Measurements from ENCODE around the gene SLC35F3.

The SLC35F3 gene

DNA sequence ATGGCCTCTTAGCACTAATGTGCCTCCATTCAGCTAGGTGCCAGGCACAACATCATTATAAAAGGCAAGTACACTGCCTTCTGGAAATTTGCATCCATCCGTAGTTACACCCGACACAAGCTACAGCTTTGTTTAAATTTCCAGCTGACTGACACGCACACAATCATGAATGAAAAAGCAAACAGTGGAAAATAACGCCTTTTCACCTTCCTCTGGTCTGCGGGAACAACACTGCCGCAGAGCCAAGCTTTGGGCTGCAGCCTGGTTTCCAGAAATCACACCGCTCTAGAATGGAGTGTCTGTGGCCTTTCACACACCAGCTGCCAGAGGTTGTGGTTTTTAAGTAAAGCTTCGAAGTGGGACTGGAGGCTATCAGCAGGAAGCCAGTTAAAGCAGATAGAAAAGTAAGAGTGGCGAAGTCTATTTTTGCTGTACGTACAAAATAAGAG, 326.0 kb downstream of the SLC35F3 start:
- Mint-ChIP-seq H3K27ac (no peak overlapping the region), H3K9me3 (no peaks in the 10 kb centered on the region), H3K36me3 (ENCODE audit: low read depth) (no peaks in the 10 kb centered on the region), H3K27me3 (ENCODE audit: low read depth) (peaks cover 8% of the 10 kb centered on the region), H3K4me1 (peaks cover 19% of the 10 kb centered on the region), H3K4me3 (no peak overlapping the region)
- TF ChIP-seq, protein P1, sequence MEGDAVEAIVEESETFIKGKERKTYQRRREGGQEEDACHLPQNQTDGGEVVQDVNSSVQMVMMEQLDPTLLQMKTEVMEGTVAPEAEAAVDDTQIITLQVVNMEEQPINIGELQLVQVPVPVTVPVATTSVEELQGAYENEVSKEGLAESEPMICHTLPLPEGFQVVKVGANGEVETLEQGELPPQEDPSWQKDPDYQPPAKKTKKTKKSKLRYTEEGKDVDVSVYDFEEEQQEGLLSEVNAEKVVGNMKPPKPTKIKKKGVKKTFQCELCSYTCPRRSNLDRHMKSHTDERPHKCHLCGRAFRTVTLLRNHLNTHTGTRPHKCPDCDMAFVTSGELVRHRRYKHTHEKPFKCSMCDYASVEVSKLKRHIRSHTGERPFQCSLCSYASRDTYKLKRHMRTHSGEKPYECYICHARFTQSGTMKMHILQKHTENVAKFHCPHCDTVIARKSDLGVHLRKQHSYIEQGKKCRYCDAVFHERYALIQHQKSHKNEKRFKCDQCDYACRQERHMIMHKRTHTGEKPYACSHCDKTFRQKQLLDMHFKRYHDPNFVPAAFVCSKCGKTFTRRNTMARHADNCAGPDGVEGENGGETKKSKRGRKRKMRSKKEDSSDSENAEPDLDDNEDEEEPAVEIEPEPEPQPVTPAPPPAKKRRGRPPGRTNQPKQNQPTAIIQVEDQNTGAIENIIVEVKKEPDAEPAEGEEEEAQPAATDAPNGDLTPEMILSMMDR (IDR thresholded peaks at IDR 0.05; ENCODE audit: unreplicated experiment in 3 of 3): no peak

DNA sequence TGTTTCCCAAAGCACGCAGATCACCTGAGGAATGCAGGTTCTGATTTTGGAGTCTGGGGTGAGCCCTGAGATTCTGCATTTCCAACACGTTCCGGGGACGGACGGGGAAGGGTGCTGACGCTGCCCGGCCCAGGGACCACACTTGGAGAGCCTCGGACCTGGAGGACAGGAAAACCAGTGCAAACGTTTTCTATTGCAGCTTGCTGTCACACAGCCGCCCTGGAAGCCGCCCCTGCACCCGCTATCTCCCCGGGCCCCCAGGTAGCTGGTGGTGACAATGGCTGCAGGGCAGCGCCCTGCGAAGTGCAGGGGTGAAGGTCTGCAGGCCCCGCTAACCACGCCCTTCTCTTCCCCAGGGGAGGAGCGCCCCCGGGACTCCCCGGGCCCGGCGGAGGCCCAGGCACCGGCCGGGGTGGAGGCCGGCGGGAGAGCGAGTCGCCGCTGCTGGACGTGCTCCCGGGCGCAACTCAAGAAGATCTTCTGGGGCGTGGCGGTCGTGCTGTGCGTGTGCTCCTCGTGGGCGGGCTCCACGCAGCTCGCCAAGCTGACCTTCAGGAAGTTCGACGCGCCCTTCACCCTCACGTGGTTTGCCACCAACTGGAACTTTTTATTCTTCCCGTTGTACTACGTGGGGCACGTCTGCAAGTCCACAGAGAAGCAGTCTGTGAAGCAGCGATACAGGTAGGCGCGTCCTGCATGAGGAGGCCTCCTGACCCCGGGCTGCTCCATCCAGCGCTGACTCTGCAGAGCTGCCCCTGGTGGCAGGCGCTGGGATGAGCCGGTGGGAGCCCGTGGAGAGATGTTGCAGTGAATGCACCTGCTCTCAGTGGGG, 326.8 kb downstream of the SLC35F3 start:
- TF ChIP-seq, protein P1 (IDR thresholded peaks at IDR 0.05; ENCODE audit: unreplicated experiment in 3 of 3): no peak
- Mint-ChIP-seq H3K27me3 (ENCODE audit: low read depth) (peaks cover 8% of the 10 kb centered on the region), H3K9me3 (no peaks in the 10 kb centered on the region), H3K4me1 (peaks cover 28% of the 10 kb centered on the region), H3K27ac (no peak overlapping the region), H3K36me3 (ENCODE audit: low read depth) (no peaks in the 10 kb centered on the region), H3K4me3 (no peak overlapping the region)

DNA sequence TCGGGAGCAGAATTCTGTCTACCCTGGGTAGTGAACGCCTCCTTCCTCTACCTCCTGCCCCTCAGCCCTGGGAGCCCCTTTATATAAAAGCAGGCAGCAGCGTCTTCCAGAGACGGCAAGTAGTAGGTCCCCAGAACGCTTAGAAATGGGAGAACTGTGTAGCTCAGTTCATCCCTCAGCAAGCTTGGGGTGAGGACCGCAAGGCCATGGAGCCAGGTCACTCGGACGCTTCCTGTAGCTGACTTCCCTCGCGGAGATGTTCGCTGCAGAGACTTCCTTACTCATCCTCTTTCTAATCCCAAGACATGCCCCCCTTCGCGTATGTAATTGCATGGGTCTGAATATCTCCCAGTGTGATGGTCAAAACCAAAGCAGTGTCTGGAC, 327.4 kb downstream of the SLC35F3 start:
- Mint-ChIP-seq H3K27ac (no peak overlapping the region), H3K9me3 (no peaks in the 10 kb centered on the region), H3K36me3 (ENCODE audit: low read depth) (no peaks in the 10 kb centered on the region), H3K4me1 (peaks cover 31% of the 10 kb centered on the region), H3K27me3 (ENCODE audit: low read depth) (peaks cover 6% of the 10 kb centered on the region), H3K4me3 (no peak overlapping the region)
- TF ChIP-seq, protein P1 (IDR thresholded peaks at IDR 0.05; ENCODE audit: unreplicated experiment in 3 of 3): no peak

DNA sequence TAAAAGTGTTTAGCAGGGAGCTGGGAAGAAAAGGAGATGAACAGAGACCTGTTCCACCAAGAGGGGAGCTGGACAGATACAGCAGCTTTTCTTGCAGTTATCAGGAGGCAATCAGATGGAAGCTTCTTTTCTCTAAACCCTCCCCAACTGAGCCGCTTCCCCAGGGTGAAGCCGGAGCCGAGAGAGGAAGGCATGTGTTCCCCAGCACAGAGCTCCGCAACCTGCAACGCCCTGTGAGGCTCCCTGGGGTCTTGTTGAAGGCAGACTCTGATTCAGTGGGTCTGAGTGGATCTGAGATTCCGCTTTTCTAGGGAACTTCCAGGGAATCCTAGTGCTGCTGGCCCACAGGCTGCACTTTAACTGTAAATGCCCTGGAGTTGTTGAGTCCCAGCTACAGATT, 329.7 kb downstream of the SLC35F3 start:
- TF ChIP-seq, protein P1 (IDR thresholded peaks at IDR 0.05; ENCODE audit: unreplicated experiment in 3 of 3): no peak
- no peaks in the 10 kb centered on the region for H3K9me3 Mint-ChIP-seq
- no peak overlapping the region for H3K4me3 Mint-ChIP-seq
- H3K4me1 Mint-ChIP-seq: peaks cover 31% of the 10 kb centered on the region
- H3K27ac Mint-ChIP-seq: no peak overlapping the region
- no peaks in the 10 kb centered on the region for H3K36me3 Mint-ChIP-seq (ENCODE audit: low read depth)
- H3K27me3 Mint-ChIP-seq (ENCODE audit: low read depth): peaks cover 9% of the 10 kb centered on the region

DNA sequence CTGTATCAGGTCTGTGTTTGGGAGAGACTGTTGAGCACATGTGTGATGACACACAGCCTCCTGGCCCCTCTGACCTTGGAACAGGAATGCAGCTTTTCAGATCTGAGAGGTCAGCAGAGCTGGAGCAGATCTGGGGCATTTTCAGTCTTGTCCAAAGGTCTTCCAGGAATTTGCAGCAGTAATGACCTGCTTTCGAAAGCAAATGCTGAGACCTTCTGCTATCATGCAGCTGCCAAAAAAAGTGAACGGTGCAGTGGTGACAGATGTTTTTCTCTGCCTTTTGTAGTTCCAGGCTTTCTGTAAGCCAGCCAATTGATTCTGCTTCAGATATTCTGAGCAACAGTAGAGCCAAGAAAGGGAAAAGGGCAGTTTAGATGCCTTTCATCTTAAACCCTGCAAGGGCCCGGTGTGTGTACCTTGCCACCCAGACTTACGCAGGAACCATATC, 331.0 kb downstream of the SLC35F3 start:
- Mint-ChIP-seq H3K4me3 (peak overlapping the region in 1 of 3 experiments; percentile 14), H3K27ac (peak overlapping the region in 2 of 3 experiments; percentile 71 to 79), H3K27me3 (ENCODE audit: low read depth) (peaks cover 14% of the 10 kb centered on the region), H3K36me3 (ENCODE audit: low read depth) (no peaks in the 10 kb centered on the region), H3K4me1 (peaks cover 21% of the 10 kb centered on the region), H3K9me3 (no peaks in the 10 kb centered on the region)
- TF ChIP-seq, protein P1 (IDR thresholded peaks at IDR 0.05; ENCODE audit: unreplicated experiment in 3 of 3): no peak

DNA sequence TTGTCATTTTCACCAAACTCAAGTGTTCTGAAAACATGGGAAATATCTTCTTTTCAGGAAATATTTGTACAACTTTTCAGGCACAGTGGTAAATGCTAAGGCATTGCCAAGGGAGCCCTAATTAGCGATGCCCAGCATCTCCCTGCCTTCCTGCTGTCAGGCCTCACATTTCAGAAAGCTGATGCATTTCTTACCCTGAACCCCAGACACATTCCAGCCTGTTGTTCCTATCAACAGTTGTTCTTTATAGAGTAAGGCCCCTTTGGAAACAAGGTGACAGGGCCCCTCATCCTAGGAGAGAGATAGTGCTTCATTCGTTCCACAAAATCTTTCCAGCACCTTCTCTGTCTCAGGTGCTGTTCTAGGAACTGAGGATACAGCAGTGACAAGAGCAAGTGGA, 332.9 kb downstream of the SLC35F3 start:
- no peaks in the 10 kb centered on the region for H3K36me3 Mint-ChIP-seq (ENCODE audit: low read depth)
- peaks cover 17% of the 10 kb centered on the region for H3K4me1 Mint-ChIP-seq
- no peaks in the 10 kb centered on the region for H3K9me3 Mint-ChIP-seq
- peaks cover 17% of the 10 kb centered on the region for H3K27me3 Mint-ChIP-seq (ENCODE audit: low read depth)
- no peak overlapping the region for H3K4me3 Mint-ChIP-seq
- TF ChIP-seq, protein P1 (IDR thresholded peaks at IDR 0.05; ENCODE audit: unreplicated experiment in 3 of 3): no peak
- H3K27ac Mint-ChIP-seq: no peak overlapping the region

Data from nephron (organoid).